HG03432 (cell line): ENCODE results near the gene GSTA2.
"Not testable (repeated sequence)": the region's sequence is repeated elsewhere in the genome, so short reads cannot be mapped to it uniquely, and the experiment has no call there.

Source experiments
- ATAC-seq: cut with Tn5 transposase; IDR thresholded peaks from one replicate; pipeline ENCODE4 v1.9.1; 2021; ENCODE audit warnings: mild to moderate bottlenecking, moderate library complexity; ENCODE audit not compliant: unreplicated experiment

The GSTA2 gene

DNA sequence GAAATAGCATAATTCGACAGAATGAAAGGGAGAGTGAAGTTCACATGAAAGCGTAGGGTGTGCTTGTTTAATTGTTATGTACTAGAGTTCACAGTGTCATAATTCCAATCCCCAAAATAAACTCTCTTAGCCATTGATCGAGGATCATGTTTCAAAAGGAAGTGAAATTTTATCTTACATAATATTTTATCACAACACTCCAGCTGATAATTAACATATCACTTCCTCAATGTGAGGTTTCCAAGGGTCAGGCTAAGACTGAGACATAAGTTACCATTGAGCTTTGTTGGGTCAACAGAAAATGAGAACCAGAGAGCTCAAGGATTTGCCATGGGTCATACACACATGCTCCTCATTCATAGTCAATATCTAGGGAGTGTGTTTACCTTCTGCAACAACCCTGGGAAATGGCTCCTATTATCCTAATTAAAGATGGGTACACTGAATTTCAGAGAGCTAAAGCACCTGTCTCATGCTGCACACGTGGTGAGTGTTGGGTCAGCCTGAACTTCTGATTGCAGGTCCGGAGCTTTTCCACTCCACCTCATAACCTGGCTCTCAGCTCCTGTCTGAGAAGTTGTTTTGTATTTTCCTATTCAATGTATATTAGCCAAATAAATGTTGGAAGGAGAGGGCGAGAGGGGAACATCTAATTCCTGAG is 3.0 kb downstream of the GSTA2 start:
- no peak for ATAC-seq

DNA sequence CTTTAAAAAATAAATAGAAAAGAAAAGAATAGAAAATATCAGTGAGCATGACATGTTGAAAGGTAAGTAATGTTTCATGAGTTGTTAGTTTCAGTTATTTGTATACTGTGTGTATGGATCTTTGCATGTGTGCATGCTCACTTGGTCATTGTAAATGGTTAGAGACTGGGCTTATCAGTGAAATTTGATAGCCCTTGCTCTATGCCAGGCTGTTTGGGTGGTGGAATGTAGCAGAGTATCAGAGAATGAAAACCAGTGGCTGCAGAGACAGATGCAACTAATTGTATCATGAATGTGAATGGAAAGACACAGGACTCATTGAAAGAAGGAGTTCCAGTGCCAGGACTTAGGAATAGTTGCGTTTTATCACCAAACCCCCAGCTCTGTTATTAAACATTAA is 4.2 kb downstream of the GSTA2 start:
- ATAC-seq: no peak

DNA sequence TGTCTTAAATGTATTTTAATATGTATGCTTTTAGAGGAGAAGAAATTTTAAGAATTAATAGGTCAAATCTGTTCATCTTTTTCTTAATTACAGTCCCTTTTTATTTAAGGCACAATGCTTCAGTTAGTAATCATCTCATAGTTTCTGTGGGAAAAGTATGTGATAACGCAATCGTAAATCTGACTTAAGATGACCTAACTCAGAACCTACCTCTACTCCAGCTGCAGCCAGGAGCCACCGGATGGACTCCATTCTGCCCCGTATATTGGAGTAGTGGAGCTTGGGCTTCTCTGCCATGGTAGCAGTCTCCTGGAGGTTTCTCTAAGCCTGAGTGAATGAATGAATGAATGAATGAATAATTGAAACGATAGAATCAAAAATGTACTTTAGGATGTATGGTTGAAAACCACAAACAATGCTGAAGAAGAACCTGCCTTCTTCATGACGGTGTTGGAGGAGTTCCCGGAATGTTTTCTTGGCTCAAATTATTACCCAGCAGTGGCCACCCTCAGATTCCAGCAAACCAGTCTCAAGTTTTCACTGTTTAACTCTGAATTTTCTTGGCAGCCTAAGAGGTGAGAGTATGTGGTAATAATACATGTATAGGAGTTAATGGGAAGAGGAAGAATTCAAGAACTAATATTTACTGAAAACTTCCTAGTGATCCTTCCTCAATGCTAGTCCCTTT is 5.5 kb downstream of the GSTA2 start:
- not testable (repeated sequence) for ATAC-seq

DNA sequence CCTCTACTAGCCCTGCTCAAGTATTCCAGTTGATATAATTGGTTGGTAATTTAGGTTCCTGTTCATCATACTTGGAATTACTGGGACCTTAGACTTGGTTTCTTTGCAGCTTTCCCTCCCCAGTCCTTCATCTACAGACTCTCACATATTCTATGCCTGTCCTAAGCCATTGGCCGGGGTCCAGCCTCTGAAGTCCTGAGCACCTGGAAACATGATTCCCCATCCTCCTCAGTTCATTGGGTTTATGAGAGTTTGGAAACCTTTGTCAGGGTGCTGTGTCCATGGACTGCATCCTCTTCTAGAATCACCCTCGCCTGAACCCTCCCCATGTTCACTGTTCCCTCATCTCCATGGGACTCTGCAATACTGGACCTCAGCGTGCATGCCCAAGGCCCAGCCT is 8.8 kb downstream of the GSTA2 start:
- no peak for ATAC-seq

DNA sequence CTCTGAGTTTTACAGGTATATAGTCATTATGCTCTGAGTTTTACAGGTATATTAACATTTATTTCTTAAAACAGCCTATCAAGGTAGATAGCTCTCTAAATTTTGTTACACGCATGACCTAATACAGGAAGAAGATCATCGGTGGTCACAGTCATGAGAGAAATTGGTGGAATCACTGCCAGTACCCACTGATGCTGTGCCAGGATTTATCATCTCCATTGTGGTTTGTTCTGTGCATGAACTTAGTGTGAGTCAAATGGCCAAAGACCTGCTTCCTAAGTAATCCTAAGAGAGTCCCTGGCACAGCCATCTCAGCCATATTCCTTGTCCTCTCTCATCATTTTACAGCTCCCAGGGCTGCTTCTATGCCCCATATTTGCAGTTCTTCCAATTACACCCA is 10.1 kb downstream of the GSTA2 start:
- ATAC-seq: not testable (repeated sequence)

DNA sequence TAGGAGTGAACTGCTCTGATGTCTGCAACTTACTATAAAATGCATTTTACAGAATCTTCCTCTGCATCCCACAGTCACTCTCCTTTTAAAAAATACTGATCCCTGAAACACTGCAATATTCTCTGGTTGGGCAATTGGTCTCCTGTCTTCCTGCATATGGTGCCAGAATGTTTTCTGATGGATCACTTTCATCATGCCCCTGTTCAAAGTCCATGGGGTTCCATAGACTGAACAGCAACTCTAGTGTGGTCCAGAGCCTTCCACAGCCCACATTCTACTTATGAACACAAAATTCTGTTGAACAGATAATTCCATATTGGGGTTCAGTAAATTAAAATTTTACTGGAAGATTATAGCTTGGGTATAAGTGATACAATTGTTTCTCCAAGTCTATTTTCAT is 11.0 kb downstream of the GSTA2 start:
- ATAC-seq: no peak

DNA sequence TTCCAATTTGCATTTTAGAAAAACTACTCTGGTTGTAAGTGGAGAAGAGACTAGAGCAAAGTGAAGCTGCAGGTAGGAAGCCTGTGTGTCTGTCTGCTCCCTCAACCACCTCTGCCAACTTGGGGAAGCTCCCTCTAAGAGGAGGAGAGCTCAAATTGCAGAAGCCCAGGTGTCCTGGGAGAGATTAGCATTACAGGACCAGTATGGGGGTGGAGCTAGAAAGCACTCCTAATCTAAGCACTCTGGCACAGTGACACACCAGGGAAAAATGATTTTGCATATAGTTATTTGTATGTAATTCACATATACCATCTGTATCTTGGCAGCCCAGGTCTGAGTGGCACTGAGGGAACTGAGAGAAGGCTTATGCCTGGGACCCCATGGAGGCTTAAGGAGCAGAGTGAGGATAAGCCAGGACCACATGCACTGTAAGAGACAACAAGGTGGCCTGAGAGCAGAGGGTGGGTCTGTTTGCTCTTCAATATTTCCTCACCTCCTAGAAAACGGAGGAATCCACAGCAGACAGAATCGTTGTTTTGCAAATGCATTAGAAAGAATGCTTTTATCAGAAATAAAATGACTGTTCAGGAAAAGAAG is 13.6 kb downstream of the GSTA2 start:
- no peak for ATAC-seq

DNA sequence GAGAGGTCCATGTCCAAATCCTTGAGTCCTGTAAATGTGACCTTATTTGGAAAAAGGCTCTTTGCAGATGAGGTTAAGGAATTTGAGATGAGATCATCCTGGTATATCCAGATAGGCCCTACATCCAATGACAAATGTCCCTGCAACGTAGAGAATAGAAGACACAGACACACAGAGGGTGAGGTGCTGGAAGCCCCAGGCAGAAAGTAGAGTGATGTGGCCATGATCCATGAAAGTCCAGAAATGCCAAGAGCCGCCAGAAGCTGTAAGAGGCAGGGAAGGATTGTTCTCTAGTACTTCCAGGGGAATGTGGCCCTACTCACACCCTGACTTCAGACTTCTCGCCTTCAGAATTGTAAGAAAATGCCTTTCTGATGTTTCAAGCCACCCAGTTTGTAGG is 16.0 kb downstream of the GSTA2 start:
- ATAC-seq: not testable (repeated sequence)

DNA sequence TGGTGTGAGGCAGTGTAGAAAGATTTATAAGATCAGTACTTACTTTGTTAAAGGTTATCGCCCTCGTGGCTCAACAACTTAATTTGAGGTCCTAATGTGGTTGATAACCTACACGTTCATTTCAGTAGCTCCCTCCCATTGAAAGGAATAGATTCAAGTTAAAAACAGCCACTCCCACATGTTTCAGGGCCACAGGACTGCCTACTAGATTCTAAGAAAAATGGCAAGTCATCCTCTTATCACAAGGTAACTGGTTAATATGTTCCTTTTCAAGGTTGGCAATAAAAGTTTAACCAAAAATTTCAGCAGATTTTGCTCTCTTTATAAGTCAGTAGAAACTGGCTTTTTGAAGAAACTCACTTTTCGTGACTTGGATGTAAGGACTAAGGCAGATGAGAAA is 17.1 kb downstream of the GSTA2 start:
- no peak for ATAC-seq

DNA sequence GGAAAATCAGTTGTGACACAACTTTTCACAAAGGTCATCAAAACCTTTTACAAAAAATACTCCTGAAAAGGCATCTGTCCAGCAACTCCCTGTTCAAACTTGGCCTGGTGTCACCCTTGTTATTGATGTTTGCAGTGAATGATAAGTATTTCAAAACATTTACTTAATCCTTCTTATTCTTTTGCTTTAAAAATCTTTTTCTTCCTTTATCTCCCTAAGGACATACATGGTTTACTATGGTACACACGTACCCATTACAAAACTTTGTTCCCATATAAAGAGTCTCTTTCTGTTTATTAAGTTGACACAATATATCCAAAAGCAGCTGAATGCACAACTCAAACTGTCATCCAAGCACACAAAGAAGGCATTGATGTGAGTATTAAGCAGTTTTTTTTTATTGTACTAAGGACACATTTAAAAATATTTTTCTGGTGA is 17.5 kb downstream of the GSTA2 start:
- no peak for ATAC-seq

DNA sequence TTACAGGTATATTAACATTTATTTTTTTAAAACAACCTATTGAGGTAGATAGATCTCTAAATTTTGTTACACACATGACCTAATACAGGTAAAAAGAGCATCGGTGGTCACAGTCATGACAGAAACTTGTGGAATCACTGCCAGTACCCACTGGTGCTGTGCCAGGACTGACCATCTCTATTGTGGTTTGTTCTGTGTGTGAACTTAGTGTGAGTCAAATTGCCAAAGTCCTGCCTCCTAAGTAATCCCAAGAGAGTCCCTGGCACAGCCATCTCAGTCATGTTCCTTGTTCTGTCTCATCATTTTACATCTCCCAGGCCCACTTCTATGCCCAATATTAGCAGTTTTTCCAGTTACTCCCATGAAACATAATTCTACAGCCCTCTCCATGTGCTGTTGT is 21.4 kb downstream of the GSTA2 start:
- no peak for ATAC-seq

DNA sequence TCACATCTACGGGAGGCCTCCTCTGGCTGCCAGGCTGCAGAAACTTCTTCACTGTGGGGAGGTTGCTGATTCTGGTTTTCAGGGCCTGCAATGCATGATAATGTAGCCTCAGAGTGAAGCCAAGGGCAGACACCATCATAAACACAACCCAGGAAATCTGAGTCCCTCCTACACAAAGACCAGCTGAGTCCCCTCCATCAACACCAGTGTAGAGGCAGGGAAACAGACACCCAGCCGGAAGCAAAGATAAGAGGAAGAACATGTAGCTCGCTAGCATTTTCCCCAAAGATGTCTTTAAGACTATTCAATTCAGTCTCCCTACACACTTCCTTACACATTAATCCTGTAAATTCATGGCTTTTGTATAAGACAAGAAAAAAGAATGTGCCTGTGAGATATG is 23.6 kb downstream of the GSTA2 start:
- no peak for ATAC-seq

DNA sequence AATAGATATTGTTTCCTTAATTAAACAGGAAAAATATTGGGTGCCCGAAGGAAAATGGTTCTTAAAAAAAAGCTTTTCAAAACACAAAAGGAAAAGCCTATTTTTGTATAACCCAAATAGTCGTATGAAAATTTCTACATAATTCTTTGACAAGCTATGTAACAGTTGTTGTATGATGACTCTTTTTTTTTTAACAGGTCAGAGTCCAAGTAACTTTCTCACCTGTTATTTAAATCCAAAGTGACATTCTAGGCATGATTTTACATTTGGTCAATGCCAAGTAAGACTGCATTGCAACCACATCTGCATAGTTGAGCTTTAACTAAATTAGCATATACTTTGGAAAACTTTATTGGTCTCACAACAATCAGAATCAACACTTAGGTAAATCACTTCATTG is 24.1 kb downstream of the GSTA2 start:
- ATAC-seq: no peak

DNA sequence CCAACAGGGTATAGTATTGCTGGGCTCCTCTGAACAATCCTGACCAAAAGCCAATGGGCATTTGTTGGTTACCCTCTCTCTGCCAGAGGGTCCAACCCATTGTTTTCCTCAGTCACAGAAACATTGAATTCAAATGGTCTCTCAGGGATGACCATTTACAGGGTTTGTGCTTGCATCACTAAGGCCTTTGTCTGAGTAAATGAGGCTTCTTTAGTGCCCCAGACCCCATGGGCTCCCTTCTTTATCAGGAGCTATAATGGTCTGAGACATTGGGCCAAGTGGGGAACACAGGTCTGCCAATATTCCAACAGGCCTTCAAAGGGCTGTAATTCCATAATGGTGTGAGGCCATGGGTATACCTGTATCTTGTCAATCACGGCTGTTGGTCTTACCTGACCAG is 27.1 kb downstream of the GSTA2 start:
- ATAC-seq: no peak

DNA sequence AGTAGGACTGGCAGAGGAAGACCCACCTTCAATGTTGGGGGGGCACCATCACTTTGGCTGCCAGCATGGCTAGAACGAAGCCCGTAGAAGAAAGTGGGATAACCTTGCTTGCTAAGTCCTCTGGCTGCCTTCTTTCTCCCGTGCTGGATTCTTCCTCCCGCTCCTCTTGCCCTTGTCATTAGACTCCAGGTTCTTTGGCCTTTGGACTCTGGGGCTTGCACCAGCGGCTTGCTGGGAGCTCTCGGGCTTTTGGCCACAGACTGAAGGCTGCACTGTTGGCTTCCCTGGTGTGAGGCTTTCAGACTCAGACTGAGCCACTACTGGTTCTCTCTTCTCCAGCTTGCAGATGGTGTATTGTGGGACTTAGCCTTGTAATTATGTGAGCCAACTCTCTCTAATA is 28.2 kb downstream of the GSTA2 start:
- no peak for ATAC-seq

DNA sequence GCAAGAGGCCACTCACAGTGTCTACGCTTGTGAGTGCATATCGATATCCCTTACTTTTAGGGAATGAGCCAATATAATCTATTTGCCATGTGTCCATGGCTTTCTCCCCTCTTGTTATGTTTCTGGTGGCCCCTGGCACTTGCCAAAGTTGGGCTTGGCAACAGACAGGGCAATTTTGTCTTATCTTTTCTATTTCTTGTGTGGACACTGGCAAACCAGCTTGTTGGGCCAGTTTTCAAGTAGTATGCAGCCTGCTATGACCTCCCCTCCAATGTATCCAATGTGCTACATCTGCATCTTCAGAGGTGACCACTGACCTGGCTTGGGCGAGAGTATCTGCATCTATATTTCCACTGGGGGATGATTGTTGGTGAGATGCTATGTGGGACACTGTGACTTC is 29.2 kb downstream of the GSTA2 start:
- ATAC-seq: no peak

DNA sequence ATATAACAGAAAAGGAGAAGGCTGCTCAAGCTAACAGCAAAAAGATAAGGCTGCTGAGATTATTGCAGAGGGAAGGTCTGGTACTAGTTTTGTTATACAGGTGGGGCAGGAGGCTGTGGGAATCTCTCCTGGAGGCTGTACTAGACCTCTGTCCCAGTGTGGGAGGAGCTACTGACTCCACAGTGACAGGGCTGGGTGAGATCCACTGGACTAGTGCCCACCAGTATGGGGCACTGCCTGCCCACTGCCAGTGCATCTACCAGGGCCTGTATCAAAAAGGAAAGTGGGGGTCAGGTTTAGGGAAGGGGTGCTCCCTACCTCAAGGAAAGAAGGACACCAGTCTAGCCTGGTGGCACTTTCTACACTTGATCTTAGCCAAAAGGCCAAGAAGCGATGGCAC is 30.1 kb downstream of the GSTA2 start:
- ATAC-seq: no peak

DNA sequence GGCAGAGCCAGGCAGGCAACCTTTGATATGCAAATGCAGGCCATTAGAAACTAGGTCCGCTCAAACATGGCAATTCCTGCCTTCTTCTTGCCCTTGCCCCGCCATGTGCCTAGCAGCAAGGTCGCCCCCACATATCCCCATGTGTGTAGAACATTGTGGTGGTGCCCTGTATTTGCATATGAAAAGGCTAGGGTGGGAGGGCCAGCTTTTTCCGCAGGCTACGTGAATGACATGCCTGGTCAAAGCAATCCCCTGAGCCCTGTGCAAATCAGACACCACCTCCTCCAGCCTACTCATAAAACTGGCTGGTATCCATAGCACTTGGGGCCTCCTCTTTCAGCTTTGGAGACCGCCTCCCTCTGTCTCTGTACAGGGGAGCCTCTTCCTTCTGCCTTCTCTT is 31.6 kb downstream of the GSTA2 start:
- no peak for ATAC-seq

DNA sequence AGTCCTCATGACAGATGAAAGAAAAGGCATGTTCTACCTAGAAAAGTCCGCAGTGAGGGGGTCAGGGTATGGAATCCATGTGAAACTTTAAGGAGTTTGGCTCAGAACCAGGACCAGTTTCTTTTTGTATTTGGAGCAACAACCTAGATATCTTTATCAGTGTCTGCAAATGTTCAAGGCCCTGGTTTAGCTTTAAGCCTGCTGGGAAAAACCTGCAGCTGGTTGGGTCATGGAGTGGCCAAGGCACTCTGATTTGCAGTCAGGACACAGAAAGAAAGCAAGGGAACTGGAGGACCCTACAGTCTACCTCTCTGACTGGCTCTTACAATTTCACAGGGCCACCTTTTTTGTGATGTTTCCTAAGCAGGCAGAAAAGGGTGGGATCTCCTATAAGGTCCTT is 33.7 kb downstream of the GSTA2 start:
- no peak for ATAC-seq

DNA sequence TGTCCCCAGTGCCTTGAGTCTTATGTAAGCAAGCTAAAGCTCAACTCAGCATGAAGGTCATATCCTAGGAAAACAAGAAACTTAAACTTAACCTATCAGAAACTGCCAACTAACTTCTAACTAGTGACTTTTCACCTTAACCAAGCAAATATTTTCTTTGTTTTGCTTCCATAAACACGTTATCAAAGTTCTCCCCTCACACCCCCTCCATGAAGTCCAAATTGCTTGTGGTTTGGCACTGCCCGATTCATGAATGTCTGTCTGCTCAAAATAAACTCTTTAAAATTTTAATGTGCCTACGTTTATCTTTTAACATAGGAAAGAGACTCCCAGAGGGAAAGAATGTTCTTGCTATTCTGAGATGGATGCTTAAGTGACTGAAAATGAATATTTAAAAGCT is 34.9 kb downstream of the GSTA2 start:
- no peak for ATAC-seq

DNA sequence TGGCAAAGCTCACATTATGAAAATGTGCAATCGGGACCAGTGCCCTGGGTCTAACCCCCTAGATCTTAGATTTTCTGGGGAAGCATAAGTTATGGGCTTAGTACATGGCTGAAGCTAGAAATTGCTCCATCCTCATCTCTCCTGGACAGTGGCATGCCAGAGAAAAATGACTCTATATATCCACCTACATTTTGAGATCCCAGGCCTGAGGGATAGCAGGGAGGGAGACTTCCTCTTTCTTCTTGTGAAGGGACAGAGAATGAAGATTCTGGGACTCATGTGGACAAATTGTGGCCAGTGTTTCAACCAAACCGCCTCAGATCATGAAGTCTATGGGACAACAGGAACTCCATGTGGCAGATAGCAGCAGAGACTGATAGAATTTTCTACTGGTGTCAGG is 35.4 kb downstream of the GSTA2 start:
- no peak for ATAC-seq

DNA sequence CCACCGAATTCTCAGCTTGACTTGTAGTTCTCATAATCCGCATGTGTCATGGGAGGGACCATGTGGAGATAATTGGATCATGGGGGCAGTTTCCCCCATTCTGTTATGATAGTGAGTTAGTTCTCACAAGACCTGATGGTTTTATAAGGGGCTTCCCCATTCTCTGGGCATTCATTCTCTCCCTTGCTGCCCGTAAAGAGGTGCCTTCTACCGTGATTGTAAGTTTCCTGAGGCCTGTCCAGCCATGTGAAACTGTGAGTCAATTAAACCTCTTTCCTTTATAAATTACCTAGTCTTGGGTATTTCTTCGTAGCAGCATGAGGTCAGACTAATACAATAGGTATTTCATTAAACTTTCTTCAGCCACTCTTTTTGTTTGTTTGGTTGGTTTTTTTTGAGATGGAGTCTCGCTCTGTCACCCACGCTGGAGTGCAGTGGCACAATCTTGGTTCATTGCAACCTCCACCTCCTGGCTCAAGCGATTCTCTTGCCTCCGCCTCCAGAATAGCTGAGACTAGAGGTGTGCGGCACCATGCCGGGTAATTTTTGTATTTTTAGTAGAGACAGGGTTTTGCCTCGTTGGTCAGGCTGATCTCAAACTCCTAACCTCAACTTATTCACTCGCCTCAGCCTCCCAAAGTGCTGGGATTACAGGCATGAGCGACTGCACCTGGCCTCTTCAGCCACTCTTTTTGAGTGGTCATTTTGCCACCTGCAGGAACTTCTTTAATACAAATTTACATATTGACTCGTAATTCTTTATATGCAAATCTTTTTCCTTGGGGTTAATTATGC is 36.3 kb downstream of the GSTA2 start:
- no peak for ATAC-seq
